Islet of Langerhans (tissue), 1 donor: ENCODE results near the gene DDX10.

Experiments
- FAIRE-seq: peaks from one replicate; lab custom pipeline; 2011; peaks lifted over from hg19 to GRCh38; lab: Jason Lieb, UNC

Gene DDX10

DNA sequence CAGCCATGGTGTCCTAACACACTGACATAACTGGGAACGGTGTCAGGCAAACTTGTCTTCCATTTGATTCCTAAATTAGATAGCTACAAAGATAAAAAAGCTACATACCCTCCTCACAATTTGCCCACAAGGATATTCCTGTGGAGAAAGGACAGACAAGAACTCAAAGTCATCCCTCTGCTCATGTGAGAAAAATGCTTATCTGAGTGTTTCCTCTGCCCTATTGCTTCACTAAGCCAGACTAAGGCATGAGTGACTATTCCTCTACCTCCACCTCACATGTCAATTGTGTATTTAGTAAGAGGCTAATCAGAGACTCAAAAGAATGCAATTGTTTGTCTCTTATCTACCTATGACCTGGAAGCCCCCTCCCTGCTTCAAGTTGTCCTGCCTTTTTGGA, 247.7 kb downstream of the DDX10 start:
- no peak for FAIRE-seq

DNA sequence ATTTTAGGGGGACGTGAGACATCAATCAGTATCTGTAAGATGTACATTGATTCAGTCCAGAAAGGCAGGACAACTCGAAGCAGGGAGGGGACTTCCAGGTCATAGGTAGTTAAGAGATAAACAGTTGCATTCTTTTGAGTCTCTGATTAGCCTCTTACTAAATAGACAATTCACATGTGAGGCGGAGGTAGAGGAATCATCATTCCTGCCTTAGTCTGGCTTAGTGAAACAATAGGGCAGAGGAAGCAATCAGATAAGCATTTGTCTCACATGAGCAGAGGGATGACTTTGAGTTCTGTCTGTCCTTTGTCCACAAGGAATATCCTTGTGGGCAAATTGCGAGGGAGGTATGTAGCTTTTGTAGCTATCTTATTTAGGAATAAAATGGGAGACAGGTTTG, 248.3 kb downstream of the DDX10 start:
- FAIRE-seq: no peak

DNA sequence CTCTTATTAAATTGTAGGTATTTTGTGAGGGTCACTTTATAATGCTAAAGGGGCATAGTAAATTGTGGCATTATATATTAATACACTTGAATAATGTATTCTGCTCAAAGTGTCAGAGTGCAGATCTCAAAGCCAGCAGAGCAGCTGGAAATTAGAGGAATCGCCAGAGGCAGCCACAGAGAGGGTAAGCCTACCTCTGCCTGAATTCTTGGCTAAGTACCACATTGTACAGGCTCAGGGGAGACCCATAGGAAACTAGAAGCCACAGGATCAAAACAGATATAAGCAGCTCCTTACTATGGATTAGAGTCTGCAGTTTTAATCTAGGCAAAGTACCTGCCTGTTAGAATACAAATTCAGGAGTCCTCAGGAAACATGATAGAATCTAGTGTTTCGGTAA, 249.3 kb downstream of the DDX10 start:
- FAIRE-seq: no peak

DNA sequence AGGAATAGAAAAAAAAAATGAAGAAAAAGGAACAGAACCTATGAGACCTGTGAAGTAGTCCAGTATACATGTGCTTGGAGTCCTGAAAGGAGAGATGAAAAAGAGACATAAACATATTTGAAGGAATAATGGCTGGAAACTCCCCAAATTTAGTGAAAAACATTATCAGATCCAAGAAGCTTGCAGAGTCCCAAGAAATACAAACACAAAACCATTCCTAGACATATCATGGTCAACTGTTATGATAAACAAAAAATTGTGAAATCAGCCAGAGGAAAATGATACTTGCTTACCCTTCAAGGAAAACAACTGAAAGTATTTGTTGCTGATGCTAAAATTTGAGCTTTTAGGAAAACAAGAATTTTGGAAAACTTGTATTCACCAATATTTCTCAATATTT, 250.1 kb downstream of the DDX10 start:
- no peak for FAIRE-seq

DNA sequence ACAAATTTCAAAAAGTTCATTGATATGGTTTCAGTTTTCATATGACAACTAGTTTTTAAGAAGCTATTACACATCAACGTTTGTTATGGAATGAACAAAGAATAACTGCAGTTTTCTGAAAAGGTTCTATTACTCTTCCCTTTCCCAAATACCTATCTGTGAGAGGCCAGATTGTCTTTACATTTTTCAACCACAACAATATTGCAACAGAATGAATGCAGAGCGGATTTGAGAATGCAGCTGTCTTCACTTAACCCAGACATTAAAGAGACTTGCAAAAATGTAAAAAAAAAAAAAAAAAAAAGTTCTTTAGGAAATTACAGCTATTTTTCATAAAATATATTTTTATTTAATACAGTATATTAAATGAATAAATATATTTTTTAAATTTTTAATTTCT, 250.8 kb downstream of the DDX10 start:
- no peak for FAIRE-seq

DNA sequence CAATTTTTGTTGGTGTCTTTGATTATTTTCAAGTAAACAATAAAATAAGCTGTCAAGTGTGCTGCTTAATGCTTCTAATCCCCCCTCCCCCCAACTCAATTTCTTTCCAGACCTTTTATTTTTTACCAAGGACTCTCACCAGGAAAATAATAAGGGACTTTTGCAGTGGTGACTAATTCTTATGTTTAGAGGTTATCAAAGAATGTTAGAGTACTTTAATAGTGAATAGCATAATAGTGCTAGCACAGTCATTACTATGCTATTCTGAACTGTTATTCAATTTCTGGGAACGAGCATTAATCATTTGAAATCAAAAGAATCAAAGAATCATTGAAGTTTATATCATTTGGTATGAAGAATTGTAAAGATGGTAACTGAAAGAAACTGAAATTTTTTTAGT, 251.4 kb downstream of the DDX10 start:
- no peak for FAIRE-seq

DNA sequence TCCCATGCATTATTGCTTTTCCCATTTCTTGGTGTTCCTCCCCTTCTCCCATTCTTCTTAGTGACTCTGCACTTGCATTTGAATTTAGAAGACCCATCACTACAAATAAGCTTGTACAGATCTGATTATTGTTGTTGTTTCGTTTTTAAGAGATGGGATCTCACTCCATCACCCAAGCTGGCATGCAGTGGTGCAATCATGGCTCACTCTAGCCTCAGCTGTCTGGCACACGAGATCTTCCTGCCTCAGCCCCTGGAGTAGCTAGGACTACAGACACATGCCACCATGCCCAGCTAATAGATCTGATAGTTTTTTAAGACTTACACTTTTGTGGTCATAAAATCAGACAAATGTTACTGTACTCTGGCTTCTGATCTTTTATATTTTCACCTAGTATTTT, 252.1 kb downstream of the DDX10 start:
- no peak for FAIRE-seq

DNA sequence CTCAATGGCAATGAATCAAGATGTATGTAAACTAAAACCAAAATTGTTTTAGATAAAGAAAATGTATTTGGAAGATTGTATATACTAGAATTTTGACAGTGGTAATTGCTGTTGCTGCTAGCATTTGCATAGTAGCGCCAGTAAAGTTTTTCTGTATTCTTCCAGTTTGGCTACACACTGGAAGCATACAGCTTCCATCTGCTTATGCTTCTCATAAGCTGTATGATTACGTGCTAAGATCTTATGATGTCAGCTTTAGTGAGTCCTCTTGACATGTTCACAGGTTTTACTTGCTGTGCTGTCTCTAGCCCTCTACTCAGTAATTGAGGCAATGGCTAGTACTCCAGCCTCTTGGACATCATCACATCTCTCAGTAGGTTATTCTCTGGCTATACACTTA, 256.3 kb downstream of the DDX10 start:
- FAIRE-seq: no peak

DNA sequence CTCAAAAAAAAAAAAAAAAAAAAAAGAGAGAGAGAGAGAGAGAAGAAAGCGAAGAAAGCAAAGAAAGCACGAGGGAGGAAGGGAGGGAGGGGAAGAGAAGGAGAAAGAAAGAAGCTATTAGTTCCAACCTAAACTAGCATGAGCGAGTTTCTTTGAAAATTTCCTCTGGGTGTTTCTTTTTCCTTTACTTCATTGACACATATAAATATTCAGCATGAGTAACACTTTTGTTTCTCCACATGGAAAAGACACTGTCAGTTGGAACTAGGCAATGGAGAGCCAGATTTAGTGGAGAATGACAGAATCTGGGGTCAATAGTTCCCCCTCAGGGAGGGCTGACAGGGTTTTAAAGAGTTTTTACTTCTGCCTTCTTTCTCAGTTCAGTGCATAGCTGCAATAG, 257.4 kb downstream of the DDX10 start:
- no peak for FAIRE-seq

DNA sequence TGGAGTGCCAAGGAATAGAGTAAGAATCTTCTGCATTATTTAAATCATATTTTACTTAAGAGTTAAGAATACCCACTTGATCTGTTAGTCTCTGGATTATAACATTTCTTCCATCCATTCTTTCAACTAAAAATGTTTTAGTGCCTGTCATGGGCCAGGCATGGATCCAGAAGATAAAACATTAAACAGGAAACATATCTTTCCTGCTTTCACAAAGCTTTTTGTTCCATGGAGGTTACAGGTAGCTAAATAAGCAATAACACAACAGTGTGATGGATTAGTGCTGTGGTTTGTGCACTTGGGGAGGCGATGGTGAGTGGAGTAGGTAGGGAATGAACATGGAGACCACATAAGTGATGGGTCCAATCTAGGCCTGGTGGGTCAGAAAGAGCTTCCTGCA, 258.5 kb downstream of the DDX10 start:
- no peak for FAIRE-seq

DNA sequence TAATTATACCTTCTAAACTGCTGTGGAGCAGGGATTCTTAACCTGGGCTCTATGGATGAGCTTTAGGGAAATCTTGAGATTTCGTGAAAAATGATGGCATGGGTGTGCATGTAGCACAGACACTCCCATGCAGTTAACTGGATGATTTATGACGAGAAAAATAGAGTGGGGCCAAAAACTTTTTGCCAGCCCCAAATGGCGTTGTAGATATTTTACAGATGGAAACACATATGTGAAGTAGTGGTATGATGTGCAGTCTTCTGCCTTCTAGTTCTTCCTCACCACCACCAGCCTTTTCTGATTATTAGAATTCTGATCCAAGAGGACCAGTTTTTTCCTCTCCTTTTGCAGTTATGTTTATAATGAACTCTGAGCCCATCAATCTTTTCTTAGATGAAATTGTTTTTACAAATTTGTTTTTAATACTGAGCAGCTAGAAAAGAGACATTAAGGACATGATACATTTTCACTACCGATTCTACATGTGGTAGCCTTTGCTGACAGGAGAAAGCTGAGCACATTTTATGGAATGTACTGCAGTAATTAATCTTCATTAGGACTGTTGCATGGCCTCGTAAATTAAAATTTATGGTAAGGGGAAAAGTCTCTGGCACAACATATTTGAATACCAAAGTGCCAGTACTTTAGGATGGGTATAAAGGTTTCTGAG, 261.4 kb downstream of the DDX10 start:
- FAIRE-seq: peak; percentile 38

DNA sequence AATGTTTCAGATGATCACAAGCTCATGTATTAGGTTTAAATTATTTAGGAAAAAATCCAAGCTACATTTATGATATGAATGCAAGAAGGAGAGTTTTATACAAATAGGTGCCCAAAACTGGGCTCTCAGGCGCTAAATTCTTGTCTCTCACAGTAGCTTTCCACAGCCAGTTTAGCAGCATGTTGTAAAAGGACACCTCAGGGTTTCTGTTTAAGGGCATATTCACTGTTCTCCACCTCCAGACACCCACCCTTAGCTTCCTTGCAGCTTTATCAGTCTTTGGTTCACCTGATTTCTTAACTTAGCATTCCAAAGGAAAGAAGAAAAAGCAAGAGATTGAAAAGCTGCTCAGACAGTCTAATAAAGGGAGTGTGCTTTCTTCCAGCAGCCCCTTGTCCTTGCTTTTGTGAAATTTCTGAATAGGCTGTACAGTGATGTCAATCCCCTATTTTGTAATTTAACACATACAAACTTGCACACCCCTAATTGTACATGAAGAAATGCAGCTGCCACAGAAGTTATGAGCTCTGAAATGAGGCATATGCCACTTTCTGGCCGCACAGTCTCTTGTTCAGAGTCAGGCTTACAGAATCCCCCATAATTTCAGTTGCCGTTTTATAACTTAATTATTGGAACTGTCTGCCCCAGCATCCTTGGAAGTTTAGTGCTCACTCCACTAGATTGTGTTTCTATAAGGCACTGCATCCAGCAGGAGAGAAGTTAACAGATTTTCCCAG, 262.1 kb downstream of the DDX10 start:
- FAIRE-seq: no peak

DNA sequence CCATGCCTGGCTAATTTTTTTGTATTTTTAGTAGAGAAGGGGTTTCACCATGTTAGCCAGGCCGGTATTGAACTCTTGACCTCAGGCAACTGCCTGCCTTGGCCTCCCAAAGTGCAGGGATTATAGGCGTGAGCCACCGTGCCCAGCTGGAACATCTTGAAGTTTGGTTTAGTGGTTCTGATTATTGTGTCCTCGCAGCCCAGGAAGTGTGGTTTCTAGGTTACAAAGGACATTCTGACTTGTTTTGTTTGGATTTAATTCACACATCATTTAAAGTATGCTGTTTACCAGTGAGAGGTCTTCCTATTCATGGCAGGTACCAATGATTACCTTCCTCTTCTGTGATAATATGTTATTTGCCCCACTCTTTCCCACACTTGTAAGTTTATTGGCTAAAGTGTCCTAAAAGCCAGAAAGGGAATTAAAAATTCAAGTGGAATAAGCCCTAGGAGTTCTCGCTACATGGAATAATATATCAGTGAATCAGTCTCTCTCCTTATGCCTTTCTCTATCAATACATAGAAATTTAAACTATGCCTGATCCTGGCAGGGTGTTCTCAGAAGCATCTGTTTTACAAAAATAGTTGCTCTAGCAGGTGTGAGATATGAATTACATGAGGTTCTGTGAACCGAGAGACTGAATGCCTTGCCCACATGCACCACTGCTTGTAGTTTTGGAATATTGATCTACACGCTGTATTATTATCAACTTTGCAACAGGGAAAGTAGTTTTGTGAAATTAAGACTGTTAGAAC, 263.1 kb downstream of the DDX10 start:
- peak; percentile 91 for FAIRE-seq

DNA sequence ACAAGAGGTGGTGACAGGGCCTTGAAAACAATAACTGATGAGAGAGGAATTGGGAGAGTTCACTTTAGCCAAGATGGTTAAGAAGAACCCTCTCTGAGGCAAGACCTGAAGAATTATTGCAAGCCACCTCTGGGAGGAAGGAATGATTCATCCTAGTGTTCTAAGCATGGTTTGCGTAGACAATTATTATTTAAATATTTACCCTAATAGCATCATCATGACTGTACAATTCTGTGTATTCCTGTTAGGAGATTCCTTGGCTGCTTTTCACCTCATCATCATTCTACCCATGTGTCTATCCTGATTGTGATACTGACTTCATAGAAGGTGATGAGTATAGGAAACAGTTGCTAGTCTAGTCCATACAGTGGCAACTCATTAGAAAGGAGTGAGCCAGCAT, 264.4 kb downstream of the DDX10 start:
- FAIRE-seq: peak; percentile 30

DNA sequence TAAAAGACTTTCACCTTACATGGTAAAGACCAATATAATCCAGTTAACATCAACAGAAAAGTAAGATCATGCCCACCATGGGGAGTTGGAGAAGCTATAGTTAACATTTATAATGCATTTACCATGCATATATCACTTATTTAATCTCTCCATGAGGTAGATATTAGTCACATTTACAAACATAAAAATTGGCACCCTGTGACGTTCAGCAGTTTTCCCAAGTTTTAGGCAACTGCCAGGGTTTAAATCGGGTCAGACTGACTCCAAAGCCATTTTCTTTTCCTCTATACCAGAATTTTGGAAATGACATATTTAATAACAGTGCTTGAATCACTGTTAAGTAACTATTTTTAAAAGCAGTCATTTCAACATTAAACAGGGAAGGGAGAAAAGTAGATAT, 266.3 kb downstream of the DDX10 start:
- no peak for FAIRE-seq

DNA sequence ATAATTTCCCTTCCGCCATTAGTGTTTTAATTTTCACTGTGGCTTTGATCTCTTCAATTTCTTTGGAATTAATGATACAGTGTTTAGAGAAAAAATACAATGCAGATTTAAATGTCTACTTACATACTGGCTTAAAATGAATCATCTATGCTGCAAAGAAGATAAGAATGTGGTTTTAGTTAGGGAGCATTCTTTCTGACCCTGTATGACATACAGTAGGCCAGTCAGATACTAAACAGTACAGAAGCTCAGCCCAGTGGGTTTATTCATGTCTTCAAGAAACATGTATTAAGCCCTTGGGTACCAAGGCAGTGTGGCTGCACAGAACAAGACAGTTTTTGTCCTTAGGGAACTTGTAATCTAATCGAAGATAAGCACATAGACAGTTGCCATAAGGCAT, 268.8 kb downstream of the DDX10 start:
- FAIRE-seq: no peak

DNA sequence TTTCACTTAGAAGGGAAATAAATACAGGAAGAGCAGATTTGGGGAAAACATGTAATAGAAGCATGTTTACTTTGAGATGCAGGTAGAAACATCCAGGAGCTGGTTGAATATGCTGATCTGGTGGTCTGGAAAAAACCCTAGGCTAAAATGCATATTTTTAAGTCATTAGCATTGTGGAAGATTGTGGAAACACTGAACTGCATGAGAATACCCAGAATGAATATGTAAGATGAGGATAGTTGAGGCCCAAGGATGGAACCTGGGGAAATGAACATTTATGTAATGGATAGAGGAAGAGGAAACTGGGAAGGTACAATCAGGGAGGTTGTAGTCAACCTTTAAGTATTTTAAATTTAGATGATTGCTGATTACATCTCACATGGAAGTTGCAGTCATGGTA, 269.4 kb downstream of the DDX10 start:
- no peak for FAIRE-seq

DNA sequence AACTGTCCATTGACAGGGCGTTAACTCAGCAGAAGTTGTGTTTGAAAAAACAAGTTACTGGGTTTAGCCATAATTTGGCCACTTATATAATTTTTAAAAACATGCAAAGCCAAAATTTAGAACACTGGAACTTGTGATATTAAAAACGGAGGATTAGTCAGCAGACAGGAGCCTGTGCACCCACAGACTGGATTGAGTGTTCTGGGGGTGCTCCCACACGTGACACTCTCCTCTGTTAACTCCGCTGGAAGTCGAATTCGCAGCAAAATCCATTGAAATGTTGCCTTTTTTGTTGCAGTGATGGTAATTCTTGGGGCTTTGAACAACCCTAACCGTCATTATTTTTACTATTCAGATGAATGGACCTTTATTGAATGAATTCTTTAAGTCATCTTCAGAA, 269.8 kb downstream of the DDX10 start:
- no peak for FAIRE-seq

DNA sequence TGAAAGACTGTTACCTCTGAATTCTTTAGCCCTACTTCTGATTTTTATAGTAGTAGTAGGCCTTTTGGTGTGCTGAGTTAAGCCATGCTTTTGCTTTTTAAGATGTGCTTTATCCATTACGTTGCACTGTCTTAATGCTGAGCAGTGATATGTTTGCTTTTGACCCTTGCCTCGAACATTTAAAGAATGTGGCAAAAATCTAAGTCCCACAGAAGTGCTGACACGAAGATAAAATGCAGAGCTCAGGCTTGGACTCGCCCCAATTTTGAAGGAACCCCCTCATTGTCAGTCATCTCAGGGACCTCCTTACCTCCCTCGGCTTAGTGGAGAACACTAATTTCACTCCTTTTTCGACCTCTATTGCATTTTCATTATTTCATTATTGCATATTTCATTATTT, 272.9 kb downstream of the DDX10 start:
- no peak for FAIRE-seq

DNA sequence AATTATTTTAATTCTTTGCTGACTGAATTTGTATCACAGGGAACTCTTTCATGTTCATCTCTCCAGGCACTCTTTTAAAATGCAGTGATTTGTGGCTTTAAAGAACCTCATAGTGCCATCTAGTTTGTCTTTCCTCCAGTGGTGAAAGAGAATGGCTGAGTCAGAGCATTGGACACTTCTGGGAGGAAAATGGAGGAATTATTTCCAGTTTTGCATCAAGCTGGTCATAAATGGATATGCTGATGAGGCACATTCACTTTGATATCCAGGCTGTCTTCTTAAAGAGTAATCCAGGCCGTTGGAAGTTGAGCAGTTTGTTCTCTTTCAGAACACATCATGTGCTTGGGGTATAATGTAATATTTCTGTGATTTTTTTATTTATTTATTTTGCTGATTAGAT, 273.7 kb downstream of the DDX10 start:
- no peak for FAIRE-seq

DNA sequence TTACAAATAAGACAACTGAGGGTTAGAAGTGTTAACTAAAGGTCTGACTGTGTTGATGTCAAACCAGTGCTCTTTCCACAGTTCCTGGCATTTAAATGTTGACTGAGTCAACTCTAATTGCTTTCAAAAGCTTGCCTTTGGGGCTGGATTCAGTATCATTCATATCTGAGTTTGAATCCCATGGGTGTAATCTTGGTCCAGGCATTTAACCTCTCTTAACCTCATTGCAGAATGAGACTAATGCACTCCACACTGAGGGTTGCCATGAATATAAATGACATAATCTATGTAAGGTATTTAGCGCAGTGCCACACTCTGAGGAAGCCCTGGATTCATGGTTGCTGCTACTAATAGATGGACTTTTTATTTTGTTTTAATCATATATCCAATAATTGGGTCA, 274.3 kb downstream of the DDX10 start:
- FAIRE-seq: no peak

DNA sequence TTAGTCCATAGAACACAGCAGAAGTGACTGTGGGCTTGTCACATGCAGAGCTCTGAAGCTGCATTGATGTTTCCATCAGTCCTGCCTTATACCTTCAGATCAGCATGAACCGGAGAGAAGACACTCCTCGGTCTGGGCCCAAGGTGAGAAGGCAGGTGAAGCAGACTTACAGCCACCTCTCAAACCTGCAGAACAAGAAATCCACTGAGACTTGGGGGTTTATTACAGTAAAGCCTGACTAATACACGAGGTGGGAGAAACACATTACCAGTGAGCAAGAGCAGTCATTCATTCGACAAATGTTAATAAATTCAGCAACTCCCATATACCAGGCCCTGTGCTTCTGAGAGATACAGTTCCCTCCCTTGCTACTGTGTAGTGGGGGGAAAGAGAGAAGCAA, 279.0 kb downstream of the DDX10 start:
- FAIRE-seq: no peak

DNA sequence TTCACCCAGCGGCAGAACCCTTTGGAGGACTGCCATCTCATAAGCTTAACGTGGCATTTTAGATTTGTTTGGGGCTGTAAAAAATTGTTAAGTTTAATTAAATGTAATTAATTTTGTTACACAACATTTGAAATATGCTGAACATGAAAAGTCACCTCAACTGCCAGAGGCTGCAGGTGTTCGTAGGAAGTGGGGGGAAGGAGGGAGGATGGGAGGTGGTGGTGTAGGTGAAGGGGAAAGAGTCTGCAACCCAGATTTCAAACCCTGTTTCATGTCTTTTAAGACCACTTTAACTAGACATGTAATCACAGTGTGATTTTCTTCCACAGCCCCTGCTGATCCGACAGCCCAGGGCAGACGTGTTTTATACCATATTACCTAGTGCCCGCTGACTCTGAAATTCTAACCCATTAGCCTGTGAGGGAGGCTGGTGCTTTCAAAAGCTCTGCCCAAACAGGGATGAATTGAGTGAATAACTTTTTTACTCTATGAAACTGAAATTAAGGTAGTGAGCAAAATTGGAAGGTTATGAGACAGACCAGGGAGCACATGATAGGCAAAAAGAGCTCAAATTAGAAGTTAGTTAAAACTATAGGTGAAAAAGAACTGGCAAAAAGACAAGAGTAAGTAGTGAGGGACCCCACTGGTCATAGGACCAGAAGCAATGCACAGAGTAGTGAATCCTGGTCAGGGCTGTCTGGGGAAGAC, 279.8 kb downstream of the DDX10 start:
- FAIRE-seq: no peak
